A673 (cell line): ENCODE measurements around the gene FNBP1. TPM values are rescaled to one million over a fixed set of nuclear protein-coding genes. Genes with fewer than 3 reads are reported as not detected.

ENCODE experiments used
- Bru-seq: library from RNA; stranded (reverse); fragments of 400-500 nt; gene quantifications from one replicate; lab custom pipeline; 2021; lab: Mats Ljungman, UMichigan
- BruChase-seq, 2 experiments: library from RNA; stranded (reverse); fragments of 400-500 nt; gene quantifications; one replicate each; lab custom pipeline; 2021; lab: Mats Ljungman, UMichigan
- BruUV-seq: library from RNA; stranded (reverse); fragments of 400-500 nt; replicated peaks from 2 replicates; lab custom pipeline; 2021; lab: Mats Ljungman, UMichigan
- CTCF ChIA-PET: fragments of 300-600 bp; sonication (Branson Sonifier 250); formaldehyde crosslinking; loops from one replicate; lab custom pipeline; 2022; ENCODE audit warnings: antibody characterized with exemption; lab: Charles Lee
- POLR2A ChIA-PET: fragments of 300-600 bp; sonication (Branson Sonifier 250); formaldehyde crosslinking; loops from one replicate; lab custom pipeline; 2022; ENCODE audit warnings: antibody characterized with exemption; ENCODE audit not compliant: low non-redundant PET; lab: Charles Lee
- DNase-seq: peaks from one replicate; pipeline ENCODE4 v3.0.0-alpha.2; 2015; ENCODE audit warnings: low spot score
- H3K27ac ChIP-seq: fragments of 200-600 bp; sonication (generic); 2 replicates; pipeline ENCODE4 v1.5.1; 2016; ENCODE audit warnings: mixed run types, low read depth, mild to moderate bottlenecking, mixed read lengths, antibody characterized with exemption, low read length; ENCODE audit not compliant: poor library complexity, severe bottlenecking
- H3K27me3 ChIP-seq: fragments of 200-600 bp; sonication (generic); replicated peaks from 2 replicates; pipeline ENCODE4 v1.6.1; 2017; ENCODE audit warnings: mixed run types, low read depth, mild to moderate bottlenecking, mixed read lengths, antibody characterized with exemption, low read length; ENCODE audit not compliant: insufficient read depth, poor library complexity
- H3K36me3 ChIP-seq: fragments of 200-600 bp; sonication (generic); 2 replicates; pipeline ENCODE4 v1.6.1; 2016; ENCODE audit warnings: mixed run types, mild to moderate bottlenecking, mixed read lengths, antibody characterized with exemption, low read length; ENCODE audit not compliant: insufficient read depth, poor library complexity, severe bottlenecking
- H3K4me1 ChIP-seq: fragments of 200-600 bp; sonication (generic); 2 replicates; pipeline ENCODE4 v1.6.1; 2017; ENCODE audit warnings: mixed run types, mild to moderate bottlenecking, mixed read lengths, antibody characterized with exemption, low read length; ENCODE audit not compliant: insufficient read depth, poor library complexity, severe bottlenecking
- H3K4me3 ChIP-seq: fragments of 200-600 bp; sonication (generic); 2 replicates; pipeline ENCODE4 v1.5.1; 2016; ENCODE audit warnings: low read depth, mixed run types, mild to moderate bottlenecking, mixed read lengths, low read length; ENCODE audit not compliant: poor library complexity, severe bottlenecking
- H3K9me3 ChIP-seq: fragments of 200-600 bp; sonication (generic); 2 replicates; pipeline ENCODE4 v1.6.1; 2016; ENCODE audit warnings: mixed run types, low read depth, mild to moderate bottlenecking, mixed read lengths, antibody characterized with exemption, low read length; ENCODE audit not compliant: poor library complexity, severe bottlenecking
- CTCF ChIP-seq: fragments of 300-800, 200-600 bp; sonication (generic); conservative IDR thresholded peaks from 2 replicates; pipeline ENCODE4 v1.5.1; 2017; ENCODE audit warnings: low read depth, mild to moderate bottlenecking, antibody characterized with exemption, low read length, moderate library complexity, mixed read lengths
- EZH2 ChIP-seq: fragments of 200-600 bp; sonication (generic); IDR thresholded peaks from 2 replicates; pipeline ENCODE4 v1.6.1; 2017; ENCODE audit warnings: borderline replicate concordance, low read depth, mild to moderate bottlenecking, mixed read lengths, antibody characterized with exemption, low read length; ENCODE audit not compliant: poor library complexity, severe bottlenecking
- intact Hi-C: fragments of 100-400 bp; cut with micrococcal nuclease; formaldehyde crosslinking; loops from one replicate; pipeline ENCODE4 v1.10.0; 2022; ENCODE audit not compliant: unreplicated experiment
- long read RNA-seq: library from polyadenylated mRNA; stranded (forward); transcript quantifications from one replicate; pipeline ENCODE4 v2.0.0, GENCODE V29; 2022
- total RNA-seq: library from RNA; stranded (reverse); gene quantifications from 2 replicates; pipeline ENCODE4 v1.2.3, GENCODE V29; 2021

Gene FNBP1
- total RNA-seq (200 and 215 TPM in 2 replicates), Bru-seq, nascent RNA (percentile 95 among the genes with signal in this experiment), BruChase-seq, experiment 1, labeled RNA remaining after a 2-hour chase (percentile 95 among the genes with signal in this experiment), BruChase-seq, experiment 2, labeled RNA remaining after a 6-hour chase (percentile 97 among the genes with signal in this experiment)
- long read RNA-seq, full-length matches to known transcripts, result 8 of 180 reads
- long read RNA-seq, partial matches to known transcripts, result 58 of 180 reads
- long read RNA-seq, other reads (novel, unspliced or antisense), result 114 of 180 reads

GRCh38 chr9:130042885-130043653 lies at the start of gene FNBP1:
FNBP1 (minus strand) TSS chr9:130043189; CDS start chr9:130042975, 214 bp downstream.
- peak within 1 kb of the TSS; percentile 95 for H3K4me3 ChIP-seq
- H3K27ac ChIP-seq, result peak within 1 kb of the TSS; percentile 97
- no peaks in the 10 kb centered on the region for H3K27me3 ChIP-seq
- DNase-seq, result peak; percentile 90
- no peak for TF ChIP-seq EZH2
- no peak for TF ChIP-seq CTCF
- BruUV-seq, result no TSS peak
- H3K9me3 ChIP-seq, result no peaks in the 10 kb centered on the region
- ChIA-PET CTCF (no interaction called here), POLR2A (interaction anchor here (0.6 to 1.0 kb wide), 2 partner anchors 78 to 105 kb away, joined by 6 read pairs; no protein-coding TSS in a partner anchor)
- H3K4me1 ChIP-seq, result peaks cover 56% of the 10 kb centered on the region
- H3K36me3 ChIP-seq, result no peaks in the 10 kb centered on the region
- intact Hi-C loops, result loop anchor here (5.0 kb wide), 2 partner anchors 76 to 161 kb away; no protein-coding TSS in a partner anchor

- no TSS peak for BruUV-seq
- TF ChIP-seq EZH2 (no peak), CTCF (0 out of 2 replicates have a peak, but pooled peaks have one; percentile 18)
- Histone ChIP-seq H3K4me3 (no peak overlapping the region), H3K9me3 (no peaks in the 10 kb centered on the region), H3K27me3 (no peaks in the 10 kb centered on the region), H3K4me1 (peaks cover 16% of the 10 kb centered on the region), H3K36me3 (peaks cover 47% of the 10 kb centered on the region), H3K27ac (peak overlapping the region; percentile 55)
- ChIA-PET CTCF (no interaction called here), POLR2A (no interaction called here)
- no peak for DNase-seq
- intact Hi-C loops, result no loop called here
These were observed 47.9 kb upstream of the FNBP1 start for GRCh38 chr9:130090915-130091314.

- BruUV-seq, result no TSS peak
- Histone ChIP-seq H3K27me3 (no peaks in the 10 kb centered on the region), H3K9me3 (no peaks in the 10 kb centered on the region), H3K27ac (no peak overlapping the region), H3K4me3 (no peak overlapping the region), H3K4me1 (peaks cover 16% of the 10 kb centered on the region), H3K36me3 (peaks cover 42% of the 10 kb centered on the region)
- intact Hi-C loops, result no loop called here
- no peak for TF ChIP-seq EZH2
- TF ChIP-seq CTCF, result no peak
- POLR2A ChIA-PET, result no interaction called here
- CTCF ChIA-PET, result no interaction called here
- DNase-seq, result no peak
These were observed 46.2 kb upstream of the FNBP1 start for GRCh38 chr9:130089141-130089540.
